Measurements from ENCODE around the gene STMN3.

STMN3 gene

GRCh38 chr20:63692436-63693082 is 39.3 kb upstream of the STMN3 start:
- DNase-seq (ENCODE audit: low spot score) = no peak

DNA sequence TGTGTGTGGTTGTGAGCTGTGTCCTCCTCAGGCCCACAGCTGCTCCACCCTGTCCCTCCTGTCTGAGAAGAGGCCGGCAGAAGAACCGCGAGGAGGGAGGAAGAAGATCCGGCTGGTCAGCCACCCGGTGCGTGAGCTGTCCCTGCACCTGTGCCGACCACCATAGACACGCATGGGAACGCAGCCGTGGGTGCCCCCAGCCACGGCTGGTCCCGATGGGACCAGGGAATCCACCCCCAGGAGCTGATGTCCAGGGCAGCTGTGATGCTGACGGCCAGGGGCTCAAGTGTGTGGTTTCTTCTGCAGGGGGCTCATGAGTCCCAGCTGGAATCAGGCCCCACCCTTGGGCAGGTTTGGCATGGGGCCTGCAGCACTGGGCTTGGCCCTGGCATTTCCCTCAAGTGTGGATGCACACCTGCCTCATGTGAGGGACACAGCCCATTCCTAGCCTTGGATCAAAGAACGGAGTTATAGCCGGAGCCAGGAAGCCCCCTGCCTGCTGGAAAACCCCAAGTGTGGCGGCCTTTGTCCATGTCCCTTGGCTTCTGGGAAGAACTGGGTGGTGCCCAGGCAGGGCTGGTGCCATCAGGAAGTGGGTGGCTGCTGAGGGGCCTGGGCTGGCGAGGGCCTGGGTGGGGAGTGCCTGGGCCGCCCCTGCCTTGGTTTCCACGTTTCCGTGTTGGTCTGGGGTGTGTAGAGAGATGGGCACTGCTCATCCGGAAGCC is 38.6 kb upstream of the STMN3 start:
- no peak for DNase-seq (ENCODE audit: low spot score)

- no peak for DNase-seq (ENCODE audit: low spot score)
Observed at GRCh38 chr20:63690898-63691710, 37.9 kb upstream of the STMN3 start.

DNA sequence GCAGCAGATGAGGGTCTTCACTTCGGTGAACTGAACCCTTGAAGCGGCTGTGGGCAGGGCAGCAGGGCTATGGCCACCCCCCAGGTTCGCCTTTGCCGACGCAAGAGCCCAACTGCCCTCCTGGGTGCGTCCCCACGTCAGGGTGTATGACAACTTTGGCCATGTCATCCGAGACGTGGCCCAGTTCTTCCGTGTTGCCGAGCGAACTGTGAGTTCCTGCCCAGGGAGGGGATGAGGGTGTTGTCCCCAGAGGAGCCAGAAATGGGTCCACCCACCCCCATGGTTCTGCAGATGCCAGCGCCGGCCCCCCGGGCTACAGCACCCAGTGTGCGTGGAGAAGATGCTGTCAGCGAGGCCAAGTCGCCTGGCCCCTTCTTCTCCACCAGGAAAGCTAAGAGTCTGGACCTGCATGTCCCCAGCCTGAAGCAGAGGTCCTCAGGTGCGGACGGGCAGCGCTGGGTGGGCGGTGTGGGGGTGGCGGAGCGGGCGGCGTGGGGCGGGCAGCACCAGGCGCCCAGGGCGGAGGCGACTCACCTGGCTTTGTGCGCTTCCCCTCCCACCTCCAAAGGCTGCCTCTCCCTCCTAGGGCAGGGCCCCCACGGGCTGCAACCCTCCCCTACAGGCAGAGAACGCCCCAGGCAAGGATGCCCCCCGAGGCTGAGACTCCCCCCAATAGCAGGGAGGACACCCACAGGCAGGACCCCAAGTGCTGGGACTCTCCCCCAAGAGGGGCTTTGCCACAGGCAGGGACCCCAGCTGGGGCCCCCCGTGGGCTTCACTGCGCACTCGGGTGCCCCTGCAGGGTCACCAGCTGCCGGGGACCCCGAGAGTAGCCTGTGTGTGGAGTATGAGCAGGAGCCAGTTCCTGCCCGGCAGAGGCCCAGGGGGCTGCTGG is 37.0 kb upstream of the STMN3 start:
- no peak for DNase-seq (ENCODE audit: low spot score)

DNA sequence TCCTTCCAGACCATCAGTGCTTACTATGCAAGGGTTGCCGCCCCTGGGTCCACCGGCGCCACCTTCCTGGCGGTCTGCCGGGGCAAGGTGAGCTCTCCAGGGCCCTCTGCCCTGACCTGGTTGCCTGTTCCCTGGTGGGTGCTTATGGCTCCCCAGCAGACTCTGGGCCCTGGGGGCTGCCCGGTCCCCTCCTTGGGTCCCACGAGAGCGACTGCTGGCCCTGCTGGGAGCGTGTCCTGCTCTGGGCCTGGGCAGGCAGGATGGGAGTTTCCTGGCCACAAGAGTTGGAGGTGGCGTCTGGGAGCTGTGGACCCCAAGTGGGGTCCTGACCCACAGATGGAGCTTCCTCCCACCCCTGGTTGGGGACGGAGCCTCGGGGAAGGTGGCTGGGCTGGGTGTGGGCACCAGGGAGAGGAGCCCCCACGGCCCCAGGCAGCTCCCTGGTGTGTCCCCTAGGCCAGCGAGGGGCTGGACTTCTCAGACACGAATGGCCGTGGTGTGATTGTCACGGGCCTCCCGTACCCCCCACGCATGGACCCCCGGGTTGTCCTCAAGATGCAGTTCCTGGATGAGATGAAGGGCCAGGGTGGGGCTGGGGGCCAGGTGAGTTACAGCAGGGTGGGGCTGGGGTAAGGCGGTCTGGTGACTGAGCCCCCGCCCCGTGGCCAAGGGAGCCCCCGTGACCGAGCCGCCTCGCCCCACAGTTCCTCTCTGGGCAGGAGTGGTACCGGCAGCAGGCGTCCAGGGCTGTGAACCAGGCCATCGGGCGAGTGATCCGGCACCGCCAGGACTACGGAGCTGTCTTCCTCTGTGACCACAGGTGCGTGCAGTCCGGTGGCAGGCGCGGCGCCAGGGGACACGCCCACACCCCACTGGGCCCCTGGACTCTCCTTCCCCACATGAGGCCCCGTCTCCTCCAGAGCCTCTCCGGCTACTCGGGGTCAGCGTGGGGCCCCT is 36.1 kb upstream of the STMN3 start:
- no peak for DNase-seq (ENCODE audit: low spot score)

DNA sequence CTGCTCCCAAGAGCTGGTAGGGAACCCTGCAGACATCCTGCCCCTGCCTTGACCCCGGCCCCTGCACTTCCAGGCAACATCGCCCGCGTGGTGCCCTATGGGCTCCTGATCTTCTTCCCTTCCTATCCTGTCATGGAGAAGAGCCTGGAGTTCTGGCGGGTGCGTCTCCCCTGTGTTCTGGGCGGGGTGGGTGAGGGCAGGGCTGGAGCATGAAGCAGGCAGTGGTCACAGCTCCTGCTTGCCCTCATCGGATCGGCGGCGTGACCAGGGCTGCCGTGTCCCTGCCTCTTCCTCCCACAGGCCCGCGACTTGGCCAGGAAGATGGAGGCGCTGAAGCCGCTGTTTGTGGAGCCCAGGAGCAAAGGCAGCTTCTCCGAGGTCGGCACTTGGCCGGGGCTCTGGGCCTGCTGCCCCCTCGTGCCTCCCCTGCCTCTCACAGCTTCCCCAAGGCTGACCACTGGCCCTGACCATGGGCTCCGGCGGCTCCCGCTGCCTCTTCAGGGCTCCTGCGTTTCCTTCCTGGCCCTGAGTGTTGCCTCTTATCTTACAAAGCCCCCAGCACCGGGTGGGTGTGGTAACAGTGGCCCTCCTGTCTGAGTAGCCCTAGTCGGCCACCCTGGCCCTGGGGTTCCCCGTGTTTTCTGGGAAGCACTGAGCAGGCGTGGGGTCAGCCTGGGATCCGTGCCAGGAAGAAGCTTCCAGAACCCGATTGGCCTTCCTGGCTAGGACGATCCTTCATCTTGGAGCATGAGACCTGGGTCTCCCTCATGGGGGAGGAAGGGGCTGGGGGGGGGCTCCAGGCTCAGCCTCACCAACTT is 35.2 kb upstream of the STMN3 start:
- no peak for DNase-seq (ENCODE audit: low spot score)

GRCh38 chr20:63687419-63688178 is 34.4 kb upstream of the STMN3 start:
- DNase-seq (ENCODE audit: low spot score) = no peak

GRCh38 chr20:63686492-63687321 is 33.5 kb upstream of the STMN3 start:
- peak; percentile 16 for DNase-seq (ENCODE audit: low spot score)

DNA sequence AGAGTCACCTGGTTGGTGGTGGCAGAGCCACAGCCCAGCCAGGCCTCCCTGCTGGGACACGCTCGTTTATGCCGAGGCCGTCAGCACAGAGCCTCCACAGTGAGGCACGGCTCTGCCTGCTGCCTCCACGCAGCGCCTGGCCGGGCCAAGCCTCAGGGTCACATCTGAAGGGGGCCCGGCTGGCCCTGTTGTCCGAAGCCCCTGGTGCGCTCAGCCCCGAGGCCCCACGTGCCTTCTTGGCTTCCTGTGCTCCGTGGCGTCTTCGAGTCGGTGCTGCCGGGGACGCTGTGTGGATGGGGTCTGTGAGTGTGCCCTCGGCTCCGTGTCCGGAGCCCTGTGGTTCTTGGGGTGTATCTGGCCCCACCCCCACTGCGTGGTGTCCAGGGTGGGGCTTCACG is 32.9 kb upstream of the STMN3 start:
- DNase-seq (ENCODE audit: low spot score) = no peak

DNA sequence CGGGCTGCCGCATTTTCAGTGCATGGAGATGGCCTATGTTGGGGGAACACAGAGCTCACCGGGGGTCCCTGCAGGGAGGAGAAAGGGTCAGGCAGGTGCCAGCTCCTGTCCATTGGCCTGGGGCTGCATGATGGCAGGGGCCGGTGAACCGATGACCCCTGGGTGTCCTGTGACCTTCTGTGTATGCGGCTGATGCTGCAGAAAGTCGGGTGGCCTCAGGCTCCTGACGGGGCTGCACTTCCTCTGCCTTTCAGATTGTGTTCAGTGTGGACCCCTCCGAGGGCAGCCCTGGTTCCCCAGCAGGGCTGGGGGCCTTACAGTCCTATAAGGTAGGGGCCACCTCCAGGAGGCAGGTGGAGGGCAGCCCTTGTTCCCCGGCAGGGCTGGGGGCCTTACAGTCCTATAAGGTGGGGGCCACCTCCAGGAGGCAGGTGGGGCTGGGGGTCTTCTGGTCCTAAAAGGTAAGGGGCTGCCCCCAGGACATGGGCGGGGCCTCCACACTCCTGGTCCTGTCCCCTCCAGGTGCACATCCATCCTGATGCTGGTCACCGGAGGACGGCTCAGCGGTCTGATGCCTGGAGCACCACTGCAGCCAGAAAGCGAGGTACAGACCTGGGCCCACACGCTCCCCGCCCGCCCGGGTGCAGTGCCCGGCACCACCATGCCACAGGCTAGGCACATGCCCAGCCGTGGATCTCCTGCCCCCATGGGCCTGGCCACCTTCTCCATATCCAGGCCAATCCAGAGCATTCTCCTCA is 32.2 kb upstream of the STMN3 start:
- no peak for DNase-seq (ENCODE audit: low spot score)

DNA sequence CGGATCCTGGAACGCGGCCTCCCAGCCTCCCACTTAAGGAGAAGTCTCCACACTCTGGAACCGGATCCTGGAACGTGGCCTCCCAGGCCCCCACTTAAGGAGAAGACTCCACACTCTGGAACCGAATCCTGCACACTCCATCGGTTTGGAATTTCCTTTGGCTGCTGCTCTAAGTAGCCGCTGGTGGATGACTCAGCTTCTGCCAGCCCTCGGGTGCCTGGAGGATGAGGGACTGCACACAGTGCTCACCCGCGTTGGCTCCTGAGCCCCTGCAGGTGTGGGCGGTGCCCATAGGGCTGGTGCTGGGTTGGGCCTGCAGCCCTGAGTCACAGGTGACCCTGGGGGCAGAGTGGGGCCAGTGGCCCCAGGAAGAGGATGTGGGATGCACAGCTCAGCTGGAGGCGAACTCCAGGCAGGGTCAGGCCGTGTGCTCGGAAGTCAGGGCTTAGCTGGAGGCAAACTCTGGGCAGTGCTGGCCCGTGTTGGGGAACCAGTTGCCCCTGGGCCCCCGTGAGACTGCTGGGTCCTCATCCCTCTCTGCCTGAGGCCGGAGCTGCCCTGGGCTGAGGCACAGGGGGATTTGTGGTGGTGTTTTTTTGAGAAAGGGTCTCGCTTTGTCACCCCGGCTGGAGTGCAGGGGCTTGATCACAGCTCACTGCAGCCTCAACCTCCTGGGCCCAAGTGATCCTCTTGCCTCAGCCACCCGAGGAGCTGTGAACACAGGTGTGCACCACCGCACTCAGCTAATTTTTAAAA is 29.3 kb upstream of the STMN3 start:
- DNase-seq (ENCODE audit: low spot score) = peak; percentile 23

DNA sequence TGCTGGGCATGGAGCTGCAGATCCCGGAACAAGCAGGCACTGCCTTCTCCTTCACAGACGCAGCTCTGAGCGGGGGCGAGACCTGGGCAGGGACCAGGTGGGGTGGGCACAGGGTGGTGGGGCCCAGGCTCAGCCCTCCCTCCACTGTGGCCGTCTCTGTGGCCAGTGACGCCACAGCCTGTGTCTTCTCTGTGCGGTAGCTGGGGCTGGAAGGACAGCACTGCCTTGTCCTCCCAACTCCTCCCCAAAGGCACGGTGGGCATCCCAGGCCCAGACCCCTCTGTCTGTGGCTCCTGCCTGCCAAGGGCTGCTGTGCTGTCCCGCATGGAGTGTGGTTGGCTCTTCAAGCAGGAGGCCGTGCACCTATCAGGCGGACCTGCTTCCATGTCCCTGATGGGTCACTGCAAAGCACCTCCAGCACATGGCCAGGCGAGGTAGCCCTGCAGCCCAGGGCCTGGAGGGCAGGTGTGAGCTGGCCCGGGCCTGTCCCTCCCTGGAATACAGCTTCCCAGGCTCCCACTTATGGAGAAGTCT is 28.5 kb upstream of the STMN3 start:
- no peak for DNase-seq (ENCODE audit: low spot score)

GRCh38 chr20:63680857-63681608 is 27.8 kb upstream of the STMN3 start:
- no peak for DNase-seq (ENCODE audit: low spot score)

GRCh38 chr20:63680427-63680826 is 27.2 kb upstream of the STMN3 start:
- no peak for DNase-seq (ENCODE audit: low spot score)

DNA sequence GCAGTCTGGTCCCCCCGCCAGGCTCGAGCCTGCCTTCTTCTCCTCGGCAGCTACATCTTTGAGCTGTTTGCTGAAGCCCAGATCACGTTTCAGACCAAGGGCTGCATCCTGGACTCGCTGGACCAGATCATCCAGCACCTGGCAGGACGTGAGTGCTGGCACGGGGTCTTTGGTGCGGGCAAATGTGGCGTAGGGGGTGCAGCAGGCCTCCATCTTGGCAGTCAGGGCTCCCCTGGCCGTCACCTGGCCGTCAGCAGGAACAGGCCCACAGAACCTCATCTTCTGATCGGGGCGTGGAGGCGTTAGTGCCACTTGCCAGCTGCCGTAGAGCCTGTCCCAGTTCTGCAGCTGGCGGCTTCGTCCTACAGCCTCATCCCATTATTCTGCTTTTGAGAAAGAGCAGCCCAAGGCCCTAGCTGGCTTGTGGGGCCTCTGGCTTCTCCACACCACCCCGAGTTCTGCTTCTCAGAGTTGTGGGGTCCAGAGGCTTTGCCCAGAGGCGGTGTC is 26.6 kb upstream of the STMN3 start:
- DNase-seq (ENCODE audit: low spot score) = no peak

Measured in Ammon's horn (tissue), 1 donor.